OCI-LY7 (cell line): ENCODE data around the gene CSF1. TPM values are rescaled to one million over a fixed set of nuclear protein-coding genes. Genes with fewer than 3 reads are reported as not detected.

Experiments
- BruUV-seq: library from RNA; stranded (reverse); fragments of 400-500 nt; replicated peaks from 2 replicates; lab custom pipeline; 2021; lab: Mats Ljungman, UMichigan
- CTCF ChIA-PET: fragments of 300-600 bp; sonication (Branson Sonifier 250); formaldehyde crosslinking; loops from one replicate; lab custom pipeline; 2022; ENCODE audit warnings: antibody characterized with exemption; ENCODE audit not compliant: unreplicated experiment; lab: Charles Lee
- POLR2A ChIA-PET: fragments of 300-600 bp; sonication (Branson Sonifier 250); formaldehyde crosslinking; loops from one replicate; lab custom pipeline; 2022; ENCODE audit warnings: antibody characterized with exemption; lab: Charles Lee
- DNase-seq: peaks from one replicate; pipeline ENCODE4 v3.0.0-alpha.2; 2015; ENCODE audit warnings: low spot score
- H2AFZ ChIP-seq: fragments of 200-600 bp; sonication (generic), shearing (Covaris generic); 2 replicates; pipeline ENCODE4 v1.6.1; 2014; ENCODE audit warnings: mild to moderate bottlenecking, antibody characterized with exemption, low read length, moderate library complexity
- H3K27ac ChIP-seq: fragments of 200-600 bp; sonication (generic); 2 replicates; pipeline ENCODE4 v1.5.1; 2014; ENCODE audit warnings: mixed run types, low read depth, mild to moderate bottlenecking, moderate library complexity, low read length, inconsistent platforms; ENCODE audit not compliant: poor library complexity, severe bottlenecking
- H3K36me3 ChIP-seq: fragments of 200-600 bp; sonication (generic); 2 replicates; pipeline ENCODE4 v1.6.1; 2014; ENCODE audit warnings: mild to moderate bottlenecking, antibody characterized with exemption, low read length, moderate library complexity, mixed read lengths; ENCODE audit not compliant: insufficient read depth
- H3K4me1 ChIP-seq: fragments of 200-600 bp; sonication (generic); 2 replicates; pipeline ENCODE4 v1.5.1; 2014; ENCODE audit warnings: mild to moderate bottlenecking, low read length; ENCODE audit not compliant: insufficient read depth, poor library complexity, severe bottlenecking
- H3K4me2 ChIP-seq: fragments of 200-600 bp; sonication (generic); 2 replicates; pipeline ENCODE4 v1.6.1; 2014; ENCODE audit warnings: mild to moderate bottlenecking, low read length
- H3K4me3 ChIP-seq: fragments of 200-600 bp; sonication (generic); 2 replicates; pipeline ENCODE4 v1.5.1; 2014; ENCODE audit warnings: mild to moderate bottlenecking, low read depth, low read length; ENCODE audit not compliant: poor library complexity, severe bottlenecking
- H3K79me2 ChIP-seq: fragments of 200-600 bp; sonication (generic); 2 replicates; pipeline ENCODE4 v1.6.1; 2016; ENCODE audit warnings: low read depth, mild to moderate bottlenecking, low read length, moderate library complexity, mixed read lengths; ENCODE audit not compliant: insufficient read depth
- H3K9me2 ChIP-seq: fragments of 200-600 bp; sonication (generic); 2 replicates; pipeline ENCODE4 v1.6.1; 2016; ENCODE audit warnings: mild to moderate bottlenecking, low read length, mixed read lengths; ENCODE audit not compliant: insufficient read depth
- H3K9me3 ChIP-seq: fragments of 200-600 bp; sonication (generic); 2 replicates; pipeline ENCODE4 v1.6.1; 2014; ENCODE audit warnings: mild to moderate bottlenecking, mixed run types, low read length, mixed read lengths
- H4K20me1 ChIP-seq: fragments of 200-600 bp; sonication (generic); 2 replicates; pipeline ENCODE4 v1.6.1; 2014; ENCODE audit warnings: mild to moderate bottlenecking, antibody characterized with exemption, low read length, moderate library complexity, mixed read lengths; ENCODE audit not compliant: insufficient read depth
- EZH2phosphoT487 ChIP-seq: fragments of 200-600 bp; sonication (generic); IDR thresholded peaks from 2 replicates; pipeline ENCODE4 v1.6.1; 2018; ENCODE audit warnings: low read depth, borderline replicate concordance, mild to moderate bottlenecking, mixed run types, antibody characterized with exemption, low read length, moderate library complexity, mixed read lengths
- intact Hi-C: fragments of 100-400 bp; cut with micrococcal nuclease; formaldehyde crosslinking; loops from one replicate; pipeline ENCODE4 v1.10.0; 2022; ENCODE audit not compliant: unreplicated experiment
- total RNA-seq, 2 experiments: library from RNA; depleted of rRNA in 1 of 2; stranded (reverse); fragments of >200 nt in 1 of 2; shearing (Covaris generic) in 1 of 2; gene quantifications; 2 replicates each; pipeline ENCODE4 v1.2.3, GENCODE V29; 2014 to 2022
- TF ChIP-seq, protein P1 (sequence below): fragments of 200-600 bp; sonication (generic); conservative IDR thresholded peaks from 2 replicates; pipeline ENCODE4 v1.5.1; 2014; ENCODE audit warnings: mild to moderate bottlenecking, antibody characterized with exemption, low read length, moderate library complexity, mixed read lengths

Gene CSF1
- total RNA-seq, 2 experiments from 2014 or later, result not detected

DNA sequence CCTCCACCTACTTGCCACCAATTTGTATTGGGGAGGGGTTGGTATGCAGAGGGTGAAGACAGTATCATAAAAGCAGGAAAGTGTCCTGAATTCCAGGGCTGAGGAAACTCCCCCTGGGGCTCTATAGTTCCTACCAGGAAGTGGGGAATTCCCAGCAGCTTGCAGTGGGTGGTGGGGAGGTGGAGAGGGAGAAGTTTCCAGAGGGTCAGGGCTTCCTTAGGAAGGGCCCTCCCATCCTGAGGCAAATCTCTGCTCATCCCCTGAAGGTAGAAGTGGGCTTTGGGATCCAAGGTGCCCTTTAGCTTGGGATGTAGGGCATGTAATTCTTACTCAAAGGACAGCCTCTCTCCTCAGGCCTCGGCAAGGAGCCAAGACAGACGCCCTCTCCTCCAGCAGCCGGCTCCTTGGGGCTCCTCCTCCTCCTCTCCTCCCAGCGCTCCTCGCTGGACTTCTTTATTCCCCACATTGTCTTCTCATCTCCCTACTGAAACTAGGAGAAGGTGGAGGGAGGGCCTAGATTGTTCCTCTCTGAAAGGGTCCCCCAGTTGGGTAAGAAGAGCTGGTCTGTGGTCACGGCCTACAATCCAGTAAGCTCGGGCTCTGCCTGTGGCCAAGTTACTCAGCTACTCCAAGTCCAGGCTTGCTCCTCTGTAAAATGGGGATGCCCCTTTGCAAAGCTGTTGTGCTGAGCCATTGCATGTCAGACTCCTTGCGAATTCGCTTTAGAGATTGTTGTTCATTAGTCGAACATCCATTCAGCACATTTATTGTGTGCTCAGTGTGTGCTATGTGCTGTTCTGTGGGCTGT, 17.9 kb upstream of the CSF1 start:
- H3K79me2 ChIP-seq, result no peaks in the 10 kb centered on the region
- POLR2A ChIA-PET, result no interaction called here

DNA sequence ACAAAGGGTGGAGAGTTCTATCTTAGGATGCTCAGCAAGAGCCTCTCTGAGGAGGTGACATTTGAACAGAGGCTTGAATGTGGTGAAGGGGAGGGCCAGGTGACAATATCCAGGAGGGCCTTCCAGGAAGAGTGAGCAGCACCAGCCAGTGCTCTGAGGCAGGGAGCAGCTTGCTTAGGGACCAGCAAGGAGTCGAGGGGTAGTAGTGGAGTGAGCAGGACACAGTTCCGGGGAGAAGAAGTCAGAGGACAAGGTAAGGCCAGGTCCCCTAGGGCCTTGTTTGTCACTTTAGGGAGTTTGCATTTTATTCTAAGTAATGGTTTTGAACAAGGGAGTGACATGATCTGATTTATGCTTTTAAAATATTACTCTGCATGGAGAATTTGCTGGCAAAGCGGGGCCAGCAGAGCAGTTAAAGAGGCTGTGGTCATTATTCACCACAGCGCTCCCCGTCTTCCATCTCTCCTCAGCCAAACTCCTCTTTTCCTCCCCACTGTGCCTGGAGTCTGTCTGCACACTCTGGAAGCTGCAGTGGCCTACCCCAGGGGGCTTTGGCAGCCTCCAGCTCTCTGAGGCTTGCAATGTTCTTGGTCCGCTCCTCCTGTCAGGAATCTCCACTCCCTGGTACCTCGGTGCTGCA, 17.0 kb upstream of the CSF1 start:
- Histone ChIP-seq H3K27ac (no peak overlapping the region), H3K4me3 (no peak overlapping the region), H3K9me3 (no peaks in the 10 kb centered on the region), H3K4me2 (no peak overlapping the region), H3K4me1 (peaks cover 9% of the 10 kb centered on the region), H2AFZ (no peak overlapping the region), H3K79me2 (no peaks in the 10 kb centered on the region), H4K20me1 (no peaks in the 10 kb centered on the region), H3K36me3 (no peaks in the 10 kb centered on the region), H3K9me2 (no peaks in the 10 kb centered on the region)
- TF ChIP-seq EZH2phosphoT487, result no peak
- TF ChIP-seq, protein P1, sequence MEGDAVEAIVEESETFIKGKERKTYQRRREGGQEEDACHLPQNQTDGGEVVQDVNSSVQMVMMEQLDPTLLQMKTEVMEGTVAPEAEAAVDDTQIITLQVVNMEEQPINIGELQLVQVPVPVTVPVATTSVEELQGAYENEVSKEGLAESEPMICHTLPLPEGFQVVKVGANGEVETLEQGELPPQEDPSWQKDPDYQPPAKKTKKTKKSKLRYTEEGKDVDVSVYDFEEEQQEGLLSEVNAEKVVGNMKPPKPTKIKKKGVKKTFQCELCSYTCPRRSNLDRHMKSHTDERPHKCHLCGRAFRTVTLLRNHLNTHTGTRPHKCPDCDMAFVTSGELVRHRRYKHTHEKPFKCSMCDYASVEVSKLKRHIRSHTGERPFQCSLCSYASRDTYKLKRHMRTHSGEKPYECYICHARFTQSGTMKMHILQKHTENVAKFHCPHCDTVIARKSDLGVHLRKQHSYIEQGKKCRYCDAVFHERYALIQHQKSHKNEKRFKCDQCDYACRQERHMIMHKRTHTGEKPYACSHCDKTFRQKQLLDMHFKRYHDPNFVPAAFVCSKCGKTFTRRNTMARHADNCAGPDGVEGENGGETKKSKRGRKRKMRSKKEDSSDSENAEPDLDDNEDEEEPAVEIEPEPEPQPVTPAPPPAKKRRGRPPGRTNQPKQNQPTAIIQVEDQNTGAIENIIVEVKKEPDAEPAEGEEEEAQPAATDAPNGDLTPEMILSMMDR, result no peak
- ChIA-PET POLR2A (no interaction called here), CTCF (no interaction called here)
- no peak for DNase-seq
- no TSS peak for BruUV-seq
- intact Hi-C loops, result no loop called here

More for the DNA sequence above, 17.9 kb upstream of the CSF1 start:
- no TSS peak for BruUV-seq
- Histone ChIP-seq H3K4me2 (no peak overlapping the region), H3K4me3 (no peak overlapping the region), H3K36me3 (no peaks in the 10 kb centered on the region), H3K9me2 (no peaks in the 10 kb centered on the region), H2AFZ (no peak overlapping the region), H3K9me3 (no peaks in the 10 kb centered on the region), H4K20me1 (no peaks in the 10 kb centered on the region), H3K27ac (no peak overlapping the region), H3K4me1 (peaks cover 9% of the 10 kb centered on the region)
- TF ChIP-seq, protein P1, result no peak
- TF ChIP-seq EZH2phosphoT487, result no peak
- CTCF ChIA-PET, result no interaction called here
- intact Hi-C loops, result no loop called here
- no peak for DNase-seq
